GM18867 (cell line): ENCODE measurements around the gene LRTM1.

ENCODE experiments used
- ATAC-seq: cut with Tn5 transposase; IDR thresholded peaks from one replicate; pipeline ENCODE4 v1.9.1; 2021; ENCODE audit warnings: mild to moderate bottlenecking, moderate library complexity; ENCODE audit not compliant: unreplicated experiment

Gene LRTM1

DNA sequence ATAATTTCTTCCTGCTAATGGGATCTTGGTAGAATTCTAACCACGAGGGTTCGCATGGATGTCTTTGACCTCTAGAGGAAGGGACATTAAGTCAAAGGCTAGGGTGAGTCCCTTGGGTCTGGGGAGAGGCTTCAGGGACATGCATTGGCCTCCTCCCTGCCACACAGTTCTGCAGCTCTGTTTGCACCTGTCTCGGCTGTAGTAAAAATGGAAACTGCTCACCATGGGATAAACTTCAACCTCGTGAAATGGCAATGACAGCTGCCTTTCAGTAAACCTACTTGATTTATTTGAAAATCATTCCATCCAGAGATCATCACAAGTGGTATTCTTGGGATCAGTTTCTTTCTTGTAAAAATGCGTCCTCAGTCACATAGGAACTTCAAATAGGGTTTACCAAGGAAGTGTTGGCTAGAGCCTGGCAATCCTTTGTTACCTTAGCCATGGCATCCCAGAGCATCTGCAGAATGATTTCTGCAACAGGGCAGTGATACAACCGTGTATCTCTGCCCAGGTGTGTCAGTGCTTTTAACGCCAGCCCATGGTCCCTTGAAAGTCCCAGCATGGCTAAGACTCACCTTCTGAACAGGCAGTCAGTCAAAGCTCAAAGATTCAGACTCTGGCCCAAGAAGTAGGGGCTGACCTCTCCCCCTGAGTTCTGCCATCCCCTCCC, 14.0 kb upstream of the LRTM1 start:
- no peak for ATAC-seq

DNA sequence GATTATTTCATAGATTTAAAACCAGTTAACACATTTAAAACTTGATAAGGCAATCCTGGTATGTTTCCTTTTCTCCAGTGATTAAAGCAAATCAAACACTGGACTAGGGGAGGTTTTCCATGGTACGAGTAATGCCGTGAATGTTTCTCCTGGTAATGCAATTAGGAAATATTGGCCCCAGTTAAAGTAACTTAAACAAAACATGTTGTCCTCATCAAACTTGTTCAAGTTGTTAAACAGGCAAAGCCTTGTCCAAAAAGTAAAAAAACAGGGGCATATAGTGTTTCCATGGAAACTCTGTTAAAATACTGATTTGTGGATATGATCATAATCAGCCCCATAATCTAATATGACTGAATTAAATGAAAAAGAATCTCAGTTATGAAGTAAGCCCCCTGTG, 13.1 kb upstream of the LRTM1 start:
- no peak for ATAC-seq

DNA sequence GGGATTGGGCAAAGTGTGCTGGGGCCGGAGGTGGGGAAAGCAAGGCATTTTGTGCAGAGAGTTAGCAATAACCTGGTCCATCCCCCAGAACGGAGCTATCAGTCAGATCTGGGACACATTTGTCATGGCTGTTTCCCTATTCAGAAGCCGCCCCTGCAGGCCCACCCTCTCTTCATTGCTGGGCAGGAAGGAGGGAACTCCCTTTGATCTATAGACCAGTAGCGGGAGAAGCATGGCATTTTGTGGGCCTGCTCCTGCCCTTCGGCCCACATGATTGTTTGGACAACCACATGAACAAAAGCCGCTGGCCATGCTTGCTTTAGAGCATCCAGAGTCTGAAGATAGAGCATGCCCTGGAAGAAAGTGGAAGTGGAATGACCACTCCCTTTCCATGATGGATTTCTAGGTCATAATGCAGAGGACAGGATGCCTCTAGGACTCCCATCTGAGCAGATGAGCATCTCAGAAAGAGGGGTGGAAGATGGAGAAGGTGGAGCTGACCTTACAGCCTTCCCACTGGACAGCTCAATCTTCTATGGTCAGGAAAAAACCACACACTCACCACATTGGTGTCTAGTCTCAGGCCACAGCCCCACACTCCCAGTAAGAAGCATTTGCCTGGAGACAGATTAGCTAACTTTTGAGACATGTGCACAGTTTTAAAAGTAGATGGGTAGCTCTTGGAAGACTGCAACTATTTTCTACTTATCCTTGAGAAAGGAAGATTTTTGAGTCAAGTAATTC, 11.9 kb upstream of the LRTM1 start:
- no peak for ATAC-seq

DNA sequence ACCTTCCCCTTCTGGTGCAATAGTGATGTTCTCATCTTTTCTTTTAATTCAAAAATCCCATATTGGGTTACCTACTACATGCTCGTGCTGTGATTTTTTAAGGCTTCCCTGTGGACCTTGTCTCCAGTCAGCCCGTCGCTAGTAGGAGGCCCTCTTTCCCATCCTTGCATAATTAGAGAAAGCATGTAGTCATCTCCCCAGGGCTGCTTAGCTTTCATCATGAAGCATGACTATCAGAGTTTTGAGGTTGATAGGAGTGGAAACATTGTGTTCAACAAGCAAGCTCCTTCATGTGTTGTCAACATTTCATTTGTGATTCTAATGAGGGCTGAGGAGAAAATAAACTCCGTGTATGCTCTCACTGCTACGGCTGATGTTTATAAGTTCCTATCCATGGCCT, 8.7 kb upstream of the LRTM1 start:
- ATAC-seq, result no peak

DNA sequence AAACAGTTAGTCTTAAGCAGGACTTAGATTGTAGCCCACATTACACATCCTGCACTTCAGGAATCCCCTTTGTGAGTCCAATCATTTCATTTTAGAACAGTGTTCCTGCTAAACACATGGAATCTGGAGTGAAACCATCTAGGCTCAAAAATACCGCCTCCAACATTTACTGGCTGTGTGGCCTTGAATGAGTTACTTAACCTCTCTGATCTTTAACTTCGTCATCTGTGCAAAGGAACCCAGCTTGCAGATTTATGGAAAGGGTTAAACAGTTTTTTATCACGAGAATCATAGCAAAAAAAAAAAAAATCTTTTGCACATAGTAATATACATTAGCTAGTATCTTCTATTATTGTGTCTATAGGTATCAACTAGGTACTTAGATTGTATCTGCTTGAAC, 8.0 kb upstream of the LRTM1 start:
- ATAC-seq, result no peak

DNA sequence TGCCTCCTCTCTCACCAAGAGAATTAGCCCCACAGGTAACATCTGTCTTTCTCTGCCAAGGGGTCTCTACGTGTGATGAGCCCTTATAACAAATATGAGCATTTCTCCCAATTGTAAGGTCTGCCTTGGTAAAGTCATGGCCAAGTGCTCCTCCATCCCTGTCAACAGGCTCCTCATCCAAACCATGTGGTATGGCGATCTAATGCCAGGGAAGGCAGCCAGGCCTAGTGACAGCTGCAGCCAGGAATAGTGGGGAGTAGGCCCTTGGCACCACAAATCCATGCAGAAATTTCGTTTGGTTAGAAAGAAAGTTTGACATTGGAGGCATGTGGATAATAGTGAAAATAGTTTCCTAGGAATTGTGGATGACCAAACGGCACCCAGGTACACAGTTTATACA, 4.7 kb upstream of the LRTM1 start:
- ATAC-seq, result no peak

DNA sequence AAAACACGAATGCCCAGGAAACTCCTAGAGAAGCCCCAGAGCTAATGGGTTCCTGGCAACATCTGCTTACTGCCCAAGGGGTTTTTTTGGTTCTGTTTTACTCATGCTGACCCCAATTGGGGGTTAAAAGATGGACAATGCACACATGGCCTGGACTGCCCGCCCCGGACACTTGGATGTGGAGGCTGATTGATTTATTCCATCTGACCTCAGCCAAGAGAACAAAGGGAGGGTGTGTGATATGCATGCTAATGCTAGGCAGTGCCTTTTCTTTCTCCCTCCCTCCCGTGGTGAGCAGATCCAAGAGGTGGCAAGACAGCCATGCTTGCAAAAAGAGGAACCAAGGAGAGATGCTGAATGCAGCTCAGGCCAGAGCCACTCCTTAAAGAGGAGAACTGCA, 3.3 kb upstream of the LRTM1 start:
- ATAC-seq, result no peak

DNA sequence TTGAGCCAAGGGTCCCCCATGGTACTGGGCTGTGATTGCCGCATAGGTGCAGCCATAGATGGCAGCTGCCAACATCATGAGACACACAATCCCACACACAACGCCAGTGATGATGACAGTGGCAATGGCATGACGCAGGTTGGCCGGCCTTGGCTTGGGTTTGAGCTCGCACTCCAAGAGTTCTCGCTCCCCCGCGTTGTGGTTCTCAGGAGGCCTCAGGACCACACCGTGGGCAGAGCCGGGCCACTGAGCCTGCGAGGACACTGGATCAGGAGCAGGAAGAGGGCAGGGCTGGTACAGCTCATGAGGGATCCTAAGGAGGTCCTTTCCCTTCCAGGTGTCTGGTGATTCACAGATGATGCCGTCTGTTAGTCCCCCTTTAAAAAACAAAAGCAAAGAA, 9.3 kb downstream of the LRTM1 start:
- no peak for ATAC-seq

DNA sequence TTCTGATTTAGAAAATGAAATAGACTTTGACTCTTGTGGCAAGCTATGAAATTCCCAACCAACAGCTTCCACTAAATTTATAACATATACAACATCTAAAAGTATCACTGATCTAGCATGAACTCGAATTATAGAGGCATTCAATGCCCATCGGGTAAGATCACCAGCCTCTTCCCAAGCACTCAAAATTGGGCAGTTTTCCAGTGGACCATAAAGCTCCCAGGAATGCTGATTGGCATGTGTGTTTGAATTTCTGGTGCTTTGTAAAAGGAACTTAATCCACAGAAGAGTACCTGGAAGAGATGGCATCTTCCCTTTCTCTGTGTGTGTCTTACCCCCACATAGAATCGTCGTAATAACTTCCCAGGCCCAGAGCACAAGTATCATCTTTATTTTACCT, 10.0 kb downstream of the LRTM1 start:
- ATAC-seq, result no peak

DNA sequence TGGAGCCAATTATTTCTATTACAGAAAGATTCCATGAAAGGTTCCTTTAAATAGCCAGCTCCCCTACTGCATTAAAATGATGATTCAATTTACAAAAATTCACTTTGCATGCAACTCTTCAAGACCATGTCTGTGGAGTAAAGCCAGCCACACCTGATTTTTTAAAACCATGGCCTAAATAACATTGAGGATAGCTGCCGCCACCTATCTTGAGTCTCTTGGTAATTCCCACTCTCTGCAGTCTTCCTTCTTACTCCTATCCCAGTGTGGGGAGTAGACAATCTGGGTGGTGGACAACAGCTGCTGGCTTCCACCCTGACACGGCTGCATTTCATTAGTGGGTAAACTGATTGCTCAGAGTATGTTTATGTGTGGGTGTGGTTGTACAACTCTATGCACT, 10.7 kb downstream of the LRTM1 start:
- no peak for ATAC-seq

DNA sequence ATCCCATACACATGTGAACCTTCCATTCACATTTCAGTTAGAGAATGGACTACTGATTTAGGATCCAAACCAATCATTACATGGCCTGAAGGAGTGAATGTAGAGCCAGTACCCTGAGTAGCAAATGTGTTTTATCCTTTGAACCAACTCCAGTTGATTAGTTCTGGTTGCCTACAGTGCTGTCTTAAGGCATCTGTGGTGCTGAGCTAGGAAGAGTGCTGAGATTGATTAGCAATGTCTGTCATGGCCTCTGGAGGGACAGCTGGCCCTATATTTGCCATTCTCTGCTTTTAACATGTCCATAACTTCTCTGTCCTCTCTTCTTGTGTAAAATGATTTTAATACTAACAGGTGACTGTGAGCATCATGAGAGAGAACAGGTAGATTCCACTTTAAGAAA, 11.1 kb downstream of the LRTM1 start:
- no peak for ATAC-seq

DNA sequence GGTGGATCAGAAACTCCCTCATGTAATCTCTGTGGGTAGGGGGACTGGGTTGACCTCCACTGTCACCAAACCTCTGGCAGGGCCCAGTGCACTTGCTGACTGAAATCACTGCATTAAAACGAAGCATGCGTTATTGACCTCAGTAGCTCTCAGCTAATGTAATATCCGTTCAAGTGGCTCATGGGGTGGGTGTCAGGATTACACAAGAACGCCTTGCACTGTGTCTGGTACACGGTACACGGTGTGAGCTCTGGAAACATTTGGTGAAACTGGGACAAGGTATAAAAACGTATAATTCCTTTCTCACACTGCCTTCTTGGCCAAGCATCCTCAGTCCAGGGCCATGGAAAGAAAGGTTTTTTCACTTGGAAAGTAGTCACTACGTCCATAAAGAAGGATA, 11.9 kb downstream of the LRTM1 start:
- ATAC-seq, result no peak

DNA sequence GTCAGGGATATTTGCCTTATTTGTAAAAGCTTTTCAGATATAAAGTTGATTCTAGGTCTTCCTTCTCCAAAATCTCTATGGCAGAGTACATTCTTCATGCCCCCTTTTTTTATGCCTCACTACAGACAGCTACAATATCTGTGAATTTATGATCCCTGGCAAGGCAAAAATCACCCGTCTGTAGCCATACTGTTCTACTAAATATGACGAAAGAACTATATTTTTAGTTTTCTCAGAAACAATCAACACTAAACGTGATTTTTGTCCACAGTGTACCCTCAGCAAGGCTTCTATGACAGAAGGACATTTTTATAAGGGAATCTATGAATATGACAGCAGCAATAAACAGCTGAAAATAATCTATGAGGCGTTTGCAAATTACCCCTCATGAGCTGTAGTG, 12.7 kb downstream of the LRTM1 start:
- no peak for ATAC-seq

DNA sequence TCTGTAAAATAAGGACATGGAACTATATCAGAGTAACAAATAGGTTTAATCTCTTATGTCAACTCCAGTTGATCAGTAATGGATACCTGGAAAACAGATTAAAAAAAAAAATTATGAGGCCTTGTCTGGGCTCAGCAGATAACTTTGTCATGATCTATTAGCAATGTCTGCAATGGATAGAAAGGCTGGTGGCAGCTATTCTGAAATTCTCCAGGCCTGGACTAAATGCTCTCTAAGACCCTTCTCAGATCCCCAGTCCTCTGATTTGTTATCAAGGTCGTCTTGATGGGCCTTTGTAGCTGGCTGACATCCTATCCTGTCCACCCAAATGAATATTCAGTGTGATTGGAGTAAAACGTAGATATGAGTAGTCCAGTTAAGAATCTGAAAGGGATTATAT, 13.7 kb downstream of the LRTM1 start:
- ATAC-seq, result no peak

DNA sequence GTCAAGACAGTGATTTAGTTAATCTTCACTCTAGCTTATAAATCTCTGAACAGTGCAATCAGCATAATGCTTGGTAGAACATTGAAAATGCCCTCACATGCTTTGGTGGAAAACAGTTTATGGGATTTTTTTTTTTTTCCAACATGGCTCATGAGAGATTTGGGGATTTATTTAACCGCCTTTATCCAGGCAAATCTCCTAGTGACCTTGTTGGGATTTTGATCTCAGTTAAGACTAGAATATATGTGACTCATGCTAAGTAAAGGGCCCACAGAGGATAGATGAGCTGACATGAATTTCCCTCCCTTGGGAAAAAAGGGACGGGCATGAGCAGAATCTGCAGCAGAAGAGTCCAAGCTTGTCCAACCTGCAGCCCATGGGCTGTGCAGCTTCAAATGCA, 18.7 kb downstream of the LRTM1 start:
- ATAC-seq, result no peak

DNA sequence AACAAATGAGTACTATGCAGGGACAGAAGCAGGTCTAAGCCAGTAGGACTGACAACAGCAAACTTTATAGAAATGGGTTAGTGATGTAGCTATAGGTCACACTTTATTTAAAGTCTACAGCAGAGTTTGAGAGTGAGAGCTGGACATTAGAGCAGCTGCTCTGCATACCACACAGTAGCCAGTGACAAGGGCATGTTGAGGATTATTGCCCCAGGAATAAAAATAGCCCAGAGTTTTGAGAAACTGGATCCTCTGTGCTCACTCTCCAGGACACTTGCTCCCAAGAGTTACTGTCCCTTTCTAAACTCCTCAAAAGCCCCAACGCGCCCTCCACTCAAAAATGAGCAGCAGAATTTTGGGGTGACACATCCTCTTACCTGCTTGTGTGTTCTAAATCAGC, 21.1 kb downstream of the LRTM1 start:
- ATAC-seq, result no peak

DNA sequence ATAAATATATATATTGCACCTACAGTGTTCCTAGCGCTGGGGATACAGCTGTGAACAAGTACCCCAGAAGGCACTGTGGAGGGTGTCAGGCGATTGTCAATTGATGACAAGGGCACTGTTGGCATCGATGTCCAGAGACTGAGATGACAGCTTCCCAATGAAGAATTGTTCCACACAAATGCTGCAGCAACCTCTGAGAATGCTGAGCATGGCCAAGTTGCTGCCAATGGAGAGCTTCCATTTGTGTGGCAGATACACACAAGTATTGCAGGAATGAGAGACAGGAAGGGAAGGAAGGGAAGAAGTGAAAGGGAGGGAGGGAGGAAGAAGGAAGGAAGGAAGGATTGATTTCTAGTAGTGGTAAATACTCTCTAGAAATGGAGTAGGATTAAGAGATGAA, 21.9 kb downstream of the LRTM1 start:
- no peak for ATAC-seq

DNA sequence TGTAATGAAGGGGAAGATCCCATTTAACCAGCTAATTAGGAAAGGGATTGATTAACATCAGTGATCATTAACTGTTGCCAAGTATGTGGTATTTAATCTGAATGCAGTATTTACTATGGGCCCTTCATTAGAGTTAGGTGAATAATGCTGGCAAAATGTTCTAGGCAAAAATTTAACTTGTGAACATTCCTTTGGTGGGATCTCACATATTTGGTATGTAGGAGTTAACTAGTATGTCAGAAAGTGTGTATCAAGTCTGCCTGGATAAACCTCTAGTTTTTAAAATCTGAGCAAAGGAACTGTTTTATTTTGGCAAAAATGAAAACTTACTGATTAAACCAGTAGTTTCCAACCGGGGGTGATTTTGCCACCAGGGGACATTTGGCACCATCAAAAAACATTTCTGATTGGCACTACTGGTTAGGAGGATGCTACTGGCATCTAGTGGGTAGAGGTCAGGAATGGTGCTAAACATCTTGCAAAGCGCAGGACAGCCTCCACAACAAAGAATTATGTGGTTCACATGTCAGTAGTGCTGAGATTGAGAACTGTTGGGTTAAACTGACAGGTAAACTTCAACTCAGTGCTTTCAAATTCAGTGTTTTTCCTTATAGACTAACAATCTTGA, 22.5 kb downstream of the LRTM1 start:
- no peak for ATAC-seq

DNA sequence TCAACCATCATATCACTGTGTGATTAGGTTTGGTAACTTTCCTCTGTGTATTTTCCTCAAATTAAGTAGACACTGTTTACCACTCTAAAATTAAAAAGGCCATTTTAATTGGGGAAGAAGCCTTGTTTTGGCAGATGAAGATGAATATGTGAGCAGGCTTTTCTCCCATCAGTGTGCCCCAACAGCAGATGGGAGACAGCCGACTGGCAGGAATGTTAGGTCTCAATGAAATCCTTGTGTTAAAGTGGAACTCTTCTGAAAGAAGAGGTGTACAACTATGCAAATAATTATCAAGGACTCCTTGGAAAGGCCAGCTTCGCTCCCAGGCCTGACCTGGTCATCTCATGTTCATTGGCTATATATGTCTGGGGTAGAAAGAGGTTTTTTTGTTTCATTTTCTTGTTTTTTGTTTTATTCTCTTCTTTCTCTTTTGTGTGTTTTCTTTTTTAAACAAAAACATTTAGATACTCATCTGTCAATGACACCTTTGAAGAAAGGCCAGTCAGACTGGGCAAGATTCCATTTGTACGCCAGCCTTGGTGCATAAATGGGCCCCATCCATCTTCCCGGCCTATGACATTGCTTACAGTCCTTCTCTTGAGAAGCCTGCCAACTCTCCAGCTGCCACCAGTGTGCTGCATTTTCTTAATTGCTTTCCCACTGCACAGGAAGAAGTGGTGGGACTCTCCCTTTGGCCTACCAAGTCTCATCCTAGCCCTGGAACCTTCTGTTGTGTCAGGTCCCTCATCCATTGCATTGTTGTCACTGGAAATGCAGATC, 25.8 kb downstream of the LRTM1 start:
- ATAC-seq, result no peak

DNA sequence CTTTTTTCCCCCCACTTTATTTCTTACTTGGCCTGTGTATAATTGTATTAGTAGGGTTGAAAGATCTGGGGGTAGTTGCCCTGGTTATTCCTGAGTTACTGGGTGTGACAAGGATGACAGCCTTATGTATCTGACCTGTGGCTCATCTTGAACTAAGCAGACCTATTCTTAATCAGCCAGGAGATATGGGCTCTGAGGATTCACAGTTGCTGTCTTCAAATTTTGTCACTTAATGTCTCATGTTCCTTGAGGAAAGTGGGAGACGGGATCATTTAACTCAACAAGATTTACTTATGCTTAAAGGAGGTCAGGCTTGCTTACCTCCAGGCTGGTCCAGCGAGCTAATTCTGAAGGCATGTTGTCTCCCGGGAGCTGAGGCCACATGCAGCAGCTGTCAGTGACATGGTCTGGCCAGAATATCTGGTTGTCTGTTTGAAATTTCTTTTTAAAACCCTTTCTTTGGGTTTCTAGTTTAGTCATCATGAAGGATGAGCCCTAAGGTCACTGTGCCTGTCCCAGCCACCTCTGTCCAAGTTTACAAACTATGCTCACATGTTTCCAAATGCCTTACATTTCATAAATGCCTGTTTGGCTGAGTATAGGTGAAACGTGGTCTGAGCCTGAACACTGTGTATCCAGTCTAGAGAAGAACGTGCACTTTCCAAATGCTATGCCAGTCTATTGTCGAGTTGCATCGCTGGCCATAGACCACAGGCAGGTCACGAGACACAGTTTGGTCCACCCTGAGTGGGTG, 26.8 kb downstream of the LRTM1 start:
- ATAC-seq, result no peak

DNA sequence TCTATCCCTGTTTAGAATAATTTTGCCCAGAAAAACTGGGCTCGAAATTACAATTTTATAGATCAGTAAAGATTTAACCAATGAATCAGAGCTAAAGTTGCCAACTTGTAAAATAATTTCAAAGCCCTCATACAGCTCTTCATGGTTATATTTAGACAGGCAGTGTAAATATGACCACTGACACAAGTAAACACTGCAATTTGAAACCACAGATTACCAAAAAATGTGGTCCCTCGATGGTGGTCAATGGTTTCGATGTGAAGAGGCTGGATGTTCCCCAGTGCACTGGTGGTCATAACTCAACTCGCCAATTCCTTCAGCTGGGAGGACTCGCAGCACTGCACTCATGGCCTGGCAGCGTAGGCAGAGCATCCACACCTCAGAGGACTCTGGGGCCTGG, 28.6 kb downstream of the LRTM1 start:
- no peak for ATAC-seq
